Hematopoietic multipotent progenitor cell treated with erythropoietin and hydrocortisone succinate and interleukin-3 and kit ligand, for 6 days (in vitro differentiated cells): ENCODE results near the gene OR1L6.

ENCODE experiments used
- DNase-seq: peaks from one replicate; pipeline ENCODE4 v3.0.0-alpha.2; 2015

The OR1L6 gene

GRCh38 chr9:122742003-122742402 lies at the start of gene OR1L6:
Gene OR1L6, plus strand, starts transcription at chr9:122742303. Its CDS starts 7,545 bp downstream, at chr9:122749848.
- no peak for DNase-seq

- no peak for DNase-seq
Observed at GRCh38 chr9:122695696-122696095, 46.4 kb upstream of the OR1L6 start.

GRCh38 chr9:122718038-122718437 lies 24.1 kb upstream of the OR1L6 start:
- DNase-seq, result no peak

GRCh38 chr9:122719218-122719617 lies 22.9 kb upstream of the OR1L6 start:
- DNase-seq, result no peak

- no peak for DNase-seq
Observed at GRCh38 chr9:122723690-122724089, 18.4 kb upstream of the OR1L6 start, which contains the start of gene OR1L4. Gene OR1L4, plus strand, starts transcription at chr9:122723990. Its CDS starts 0 bp downstream, at chr9:122723990.

- no peak for DNase-seq
Observed at GRCh38 chr9:122754825-122755224, 12.7 kb downstream of the OR1L6 start.

GRCh38 chr9:122767817-122768216 lies 25.7 kb downstream of the OR1L6 start:
- no peak for DNase-seq

- no peak for DNase-seq
Observed at GRCh38 chr9:122777052-122777451, 34.9 kb downstream of the OR1L6 start.

- no peak for DNase-seq
Observed at GRCh38 chr9:122777935-122778627, 36.0 kb downstream of the OR1L6 start.

- DNase-seq, result no peak
Observed at GRCh38 chr9:122779181-122779580, 37.1 kb downstream of the OR1L6 start.

GRCh38 chr9:122780026-122780425 lies 37.9 kb downstream of the OR1L6 start:
- DNase-seq, result no peak

- DNase-seq, result no peak
Observed at GRCh38 chr9:122781671-122782070, 39.6 kb downstream of the OR1L6 start.

- DNase-seq, result no peak
Observed at GRCh38 chr9:122785269-122785668, 43.2 kb downstream of the OR1L6 start.

- DNase-seq, result no peak
Observed at GRCh38 chr9:122786338-122786737, 44.2 kb downstream of the OR1L6 start.

- DNase-seq, result no peak
Observed at GRCh38 chr9:122788831-122789230, 46.7 kb downstream of the OR1L6 start, which contains the start of gene OR5C1. Gene OR5C1, plus strand, starts transcription at chr9:122788933. Its CDS starts 0 bp downstream, at chr9:122788933.

- no peak for DNase-seq
Observed at GRCh38 chr9:122789256-122790046, 47.3 kb downstream of the OR1L6 start.

- DNase-seq, result no peak
Observed at GRCh38 chr9:122791872-122792669, 50.0 kb downstream of the OR1L6 start.

GRCh38 chr9:122797316-122798063 lies 55.4 kb downstream of the OR1L6 start:
- DNase-seq, result no peak
